Measurements from ENCODE around the gene TIAM1. TPM values are rescaled to one million over a fixed set of nuclear protein-coding genes. Genes with fewer than 3 reads are reported as not detected.

TIAM1 gene
- total RNA-seq, 4 donors from 2014 or later: 6.5 to 36.4 (median 13.0) TPM

- no peak for DNase-seq (ENCODE audit: low spot score)
- no peak for ATAC-seq (ENCODE audit: low FRiP score)
- no peak for TF ChIP-seq CTCF (IDR thresholded peaks at IDR 0.05)
Measured at GRCh38 chr21:31282095-31282709, 61.9 kb downstream of the TIAM1 start.

GRCh38 chr21:31281561-31281960 is 62.5 kb downstream of the TIAM1 start:
- no peak for DNase-seq (ENCODE audit: low spot score)
- no peak for ATAC-seq (ENCODE audit: low FRiP score)
- TF ChIP-seq CTCF (IDR thresholded peaks at IDR 0.05): no peak

- no peak for TF ChIP-seq CTCF (IDR thresholded peaks at IDR 0.05)
- DNase-seq (ENCODE audit: low spot score): no peak
- ATAC-seq (ENCODE audit: low FRiP score): no peak
Measured at GRCh38 chr21:31279986-31280385, 64.1 kb downstream of the TIAM1 start.

- no peak for DNase-seq (ENCODE audit: low spot score)
- TF ChIP-seq CTCF (IDR thresholded peaks at IDR 0.05): no peak
- no peak for ATAC-seq (ENCODE audit: low FRiP score)
Measured at GRCh38 chr21:31279214-31279613, 64.8 kb downstream of the TIAM1 start.

- TF ChIP-seq CTCF (IDR thresholded peaks at IDR 0.05): no peak
- no peak for DNase-seq (ENCODE audit: low spot score)
- ATAC-seq (ENCODE audit: low FRiP score): no peak
Measured at GRCh38 chr21:31278511-31279130, 65.4 kb downstream of the TIAM1 start.

- DNase-seq (ENCODE audit: low spot score): no peak
- no peak for ATAC-seq (ENCODE audit: low FRiP score)
- no peak for TF ChIP-seq CTCF (IDR thresholded peaks at IDR 0.05)
Measured at GRCh38 chr21:31276663-31277062, 67.4 kb downstream of the TIAM1 start.

- DNase-seq (ENCODE audit: low spot score): no peak
- no peak for TF ChIP-seq CTCF (IDR thresholded peaks at IDR 0.05)
- no peak for ATAC-seq (ENCODE audit: low FRiP score)
Measured at GRCh38 chr21:31275901-31276300, 68.2 kb downstream of the TIAM1 start.
